ENCODE results near the gene COL4A2.

Gene COL4A2

GRCh38 chr13:110463871-110464510, 156.9 kb downstream of the COL4A2 start:
- DNase-seq: no peak

GRCh38 chr13:110464556-110465333, 157.7 kb downstream of the COL4A2 start:
- DNase-seq: no peak

- no peak for DNase-seq
Observed at GRCh38 chr13:110465696-110466095, 158.6 kb downstream of the COL4A2 start.

GRCh38 chr13:110466266-110466915, 159.3 kb downstream of the COL4A2 start:
- DNase-seq: peak; percentile 32

GRCh38 chr13:110467516-110468110, 160.5 kb downstream of the COL4A2 start:
- DNase-seq: no peak

GRCh38 chr13:110468986-110469495, 162.0 kb downstream of the COL4A2 start:
- DNase-seq: no peak

- DNase-seq: no peak
Observed at GRCh38 chr13:110469597-110469996, 162.5 kb downstream of the COL4A2 start.

- DNase-seq: no peak
Observed at GRCh38 chr13:110470272-110471009, 163.4 kb downstream of the COL4A2 start.

- no peak for DNase-seq
Observed at GRCh38 chr13:110471156-110471832, 164.2 kb downstream of the COL4A2 start.

- DNase-seq: no peak
Observed at GRCh38 chr13:110471833-110472162, 164.7 kb downstream of the COL4A2 start.

- DNase-seq: no peak
Observed at GRCh38 chr13:110472904-110473563, 165.9 kb downstream of the COL4A2 start.

- no peak for DNase-seq
Observed at GRCh38 chr13:110474713-110475112, 167.6 kb downstream of the COL4A2 start.

GRCh38 chr13:110475117-110475516, 168.0 kb downstream of the COL4A2 start:
- peak; percentile 57 for DNase-seq

GRCh38 chr13:110475550-110476219, 168.6 kb downstream of the COL4A2 start:
- DNase-seq: no peak

- no peak for DNase-seq
Observed at GRCh38 chr13:110476220-110476617, 169.1 kb downstream of the COL4A2 start.

GRCh38 chr13:110477706-110478245, 170.7 kb downstream of the COL4A2 start:
- no peak for DNase-seq

- no peak for DNase-seq
Observed at GRCh38 chr13:110478405-110479214, 171.5 kb downstream of the COL4A2 start.

- DNase-seq: no peak
Observed at GRCh38 chr13:110479215-110479545, 172.1 kb downstream of the COL4A2 start.

- DNase-seq: no peak
Observed at GRCh38 chr13:110479648-110480047, 172.6 kb downstream of the COL4A2 start.

- no peak for DNase-seq
Observed at GRCh38 chr13:110480161-110480560, 173.1 kb downstream of the COL4A2 start.

Measured in NCI-H510A treated with DMSO at 0.1 percent for 48 hours (cell line).